ENCODE measurements around the gene GABRG3.

GABRG3 gene

GRCh38 chr15:27170851-27171250 is 199.9 kb downstream of the GABRG3 start:
- H3K36me3 ChIP-seq (ENCODE audit: low read length), result no peaks in the 10 kb centered on the region
- no peaks in the 10 kb centered on the region for H3K27me3 ChIP-seq (ENCODE audit: low read length)
- no peak overlapping the region for H3K9ac ChIP-seq (ENCODE audit: low read length)
- no peaks in the 10 kb centered on the region for H3K9me3 ChIP-seq (ENCODE audit: insufficient read depth, low read length)
- H3K4me2 ChIP-seq (ENCODE audit: low read depth, low read length, poor library complexity, severe bottlenecking), result no peak overlapping the region
- no peaks in the 10 kb centered on the region for H3F3A ChIP-seq (ENCODE audit: insufficient read depth)
- H2AFZ ChIP-seq (ENCODE audit: low read depth, low read length, severe bottlenecking), result no peak overlapping the region
- TF ChIP-seq EZH2phosphoT487 (conservative IDR thresholded peaks at IDR 0.05; ENCODE audit: low read length), result no peak
- no peaks in the 10 kb centered on the region for H4K20me1 ChIP-seq (ENCODE audit: low read depth, low read length)
- no peak overlapping the region for H3K27ac ChIP-seq (ENCODE audit: low read depth, low read length)
- no peaks in the 10 kb centered on the region for H3K79me2 ChIP-seq (ENCODE audit: insufficient read depth, low read length)
- no peak overlapping the region for H3K4me3 ChIP-seq (ENCODE audit: insufficient read depth, low read length, poor library complexity, severe bottlenecking)
- H3K9me2 ChIP-seq (replicated peaks; ENCODE audit: insufficient read depth, low read length), result no peaks in the 10 kb centered on the region

- Histone ChIP-seq H2AFZ (ENCODE audit: low read depth, low read length, severe bottlenecking) (no peak overlapping the region), H3K79me2 (ENCODE audit: insufficient read depth, low read length) (no peaks in the 10 kb centered on the region), H3K4me3 (ENCODE audit: insufficient read depth, low read length, poor library complexity, severe bottlenecking) (no peak overlapping the region), H3K27me3 (ENCODE audit: low read length) (no peaks in the 10 kb centered on the region), H3K9me2 (replicated peaks; ENCODE audit: insufficient read depth, low read length) (no peaks in the 10 kb centered on the region), H3K9ac (ENCODE audit: low read length) (no peak overlapping the region), H3K27ac (ENCODE audit: low read depth, low read length) (no peak overlapping the region), H3K36me3 (ENCODE audit: low read length) (no peaks in the 10 kb centered on the region), H4K20me1 (ENCODE audit: low read depth, low read length) (no peaks in the 10 kb centered on the region), H3K4me2 (ENCODE audit: low read depth, low read length, poor library complexity, severe bottlenecking) (no peak overlapping the region), H3K9me3 (ENCODE audit: insufficient read depth, low read length) (no peaks in the 10 kb centered on the region), H3F3A (ENCODE audit: insufficient read depth) (no peaks in the 10 kb centered on the region)
- TF ChIP-seq CTCF (IDR thresholded peaks at IDR 0.05; ENCODE audit: insufficient read depth, low read length, poor library complexity, severe bottlenecking), result no peak
- TF ChIP-seq EZH2phosphoT487 (conservative IDR thresholded peaks at IDR 0.05; ENCODE audit: low read length), result no peak
Observed at GRCh38 chr15:27172821-27173220, 201.8 kb downstream of the GABRG3 start.

GRCh38 chr15:27175472-27176153 is 204.6 kb downstream of the GABRG3 start:
- no peaks in the 10 kb centered on the region for H3K79me2 ChIP-seq (ENCODE audit: insufficient read depth, low read length)
- H4K20me1 ChIP-seq (ENCODE audit: low read depth, low read length), result no peaks in the 10 kb centered on the region
- no peak overlapping the region for H3K4me2 ChIP-seq (ENCODE audit: low read depth, low read length, poor library complexity, severe bottlenecking)
- no peaks in the 10 kb centered on the region for H3F3A ChIP-seq (ENCODE audit: insufficient read depth)
- no peaks in the 10 kb centered on the region for H3K9me3 ChIP-seq (ENCODE audit: insufficient read depth, low read length)
- no peak overlapping the region for H2AFZ ChIP-seq (ENCODE audit: low read depth, low read length, severe bottlenecking)
- no peak overlapping the region for H3K4me3 ChIP-seq (ENCODE audit: insufficient read depth, low read length, poor library complexity, severe bottlenecking)
- H3K27me3 ChIP-seq (ENCODE audit: low read length), result no peaks in the 10 kb centered on the region
- no peaks in the 10 kb centered on the region for H3K9me2 ChIP-seq (replicated peaks; ENCODE audit: insufficient read depth, low read length)
- H3K36me3 ChIP-seq (ENCODE audit: low read length), result no peaks in the 10 kb centered on the region
- TF ChIP-seq EZH2phosphoT487 (conservative IDR thresholded peaks at IDR 0.05; ENCODE audit: low read length) (no peak), CTCF (IDR thresholded peaks at IDR 0.05; ENCODE audit: insufficient read depth, low read length, poor library complexity, severe bottlenecking) (no peak)
- H3K27ac ChIP-seq (ENCODE audit: low read depth, low read length), result no peak overlapping the region
- no peak overlapping the region for H3K9ac ChIP-seq (ENCODE audit: low read length)

- Histone ChIP-seq H3K36me3 (ENCODE audit: low read length) (no peaks in the 10 kb centered on the region), H3K9me2 (replicated peaks; ENCODE audit: insufficient read depth, low read length) (no peaks in the 10 kb centered on the region), H3K27ac (ENCODE audit: low read depth, low read length) (no peak overlapping the region), H3K27me3 (ENCODE audit: low read length) (no peaks in the 10 kb centered on the region), H3F3A (ENCODE audit: insufficient read depth) (no peaks in the 10 kb centered on the region), H3K4me2 (ENCODE audit: low read depth, low read length, poor library complexity, severe bottlenecking) (no peak overlapping the region), H3K9ac (ENCODE audit: low read length) (no peak overlapping the region), H3K79me2 (ENCODE audit: insufficient read depth, low read length) (no peaks in the 10 kb centered on the region), H3K9me3 (ENCODE audit: insufficient read depth, low read length) (no peaks in the 10 kb centered on the region), H4K20me1 (ENCODE audit: low read depth, low read length) (no peaks in the 10 kb centered on the region), H3K4me3 (ENCODE audit: insufficient read depth, low read length, poor library complexity, severe bottlenecking) (no peak overlapping the region), H2AFZ (ENCODE audit: low read depth, low read length, severe bottlenecking) (no peak overlapping the region)
- TF ChIP-seq CTCF (IDR thresholded peaks at IDR 0.05; ENCODE audit: insufficient read depth, low read length, poor library complexity, severe bottlenecking) (no peak), EZH2phosphoT487 (conservative IDR thresholded peaks at IDR 0.05; ENCODE audit: low read length) (no peak)
Observed at GRCh38 chr15:27176785-27177406, 205.9 kb downstream of the GABRG3 start.
